HCT116 (cell line): ENCODE data around the gene WDFY2. TPM values are rescaled to one million over a fixed set of nuclear protein-coding genes. Genes with fewer than 3 reads are reported as not detected.

ENCODE experiments used
- ATAC-seq: fragments of 200-7000 bp; cut with Tn5 transposase; 2 replicates; pipeline ENCODE4 v1.9.1; 2020; ENCODE audit warnings: mild to moderate bottlenecking, moderate library complexity
- BruUV-seq: library from RNA; stranded (reverse); fragments of 400-500 nt; replicated peaks from 2 replicates; lab custom pipeline; 2021; lab: Mats Ljungman, UMichigan
- CTCF ChIA-PET: fragments of 300-600 bp; sonication (Branson Sonifier 250); formaldehyde crosslinking; loops from one replicate; lab custom pipeline; 2021; ENCODE audit warnings: antibody characterized with exemption; lab: Charles Lee
- POLR2A ChIA-PET: fragments of 300-600, 350-600 bp; sonication (Branson Sonifier 250); formaldehyde crosslinking; loops from one replicate; lab custom pipeline; 2021; ENCODE audit warnings: antibody characterized with exemption; lab: Charles Lee
- RAD21 ChIA-PET, 2 experiments: fragments of 300-600 bp; sonication (Branson Sonifier 250); formaldehyde crosslinking; loops; one replicate each; lab custom pipeline; 2023; ENCODE audit warnings: low total read pairs in 2 of 2; ENCODE audit not compliant: uncharacterized antibody in 2 of 2, unreplicated experiment in 2 of 2, low non-redundant PET in 1 of 2; lab: Charles Lee
- DNase-seq: peaks from one replicate; pipeline ENCODE4 v3.0.0-alpha.2; 2010; ENCODE audit warnings: low read depth, low spot score
- H2AFZ ChIP-seq: fragments of 200-600 bp; shearing (Covaris generic), sonication (generic); 2 replicates; pipeline ENCODE4 v1.6.1; 2017; ENCODE audit warnings: low read depth, mixed run types, mixed read lengths, antibody characterized with exemption, low read length; ENCODE audit not compliant: poor library complexity, severe bottlenecking
- H3K27ac ChIP-seq: 2 replicates; pipeline ENCODE4 v1.5.1; 2012; ENCODE audit warnings: low read depth, low read length
- H3K27me3 ChIP-seq: fragments of 200-600 bp; sonication (generic); 2 replicates; pipeline ENCODE4 v1.6.1; 2016; ENCODE audit warnings: mixed run types, low read length, mixed read lengths; ENCODE audit not compliant: insufficient read depth
- H3K36me3 ChIP-seq, 2 experiments: fragments of 200-500 bp in 1 of 2; fragments of 200-600 bp in 1 of 2; sonication (Bioruptor generic) in 1 of 2; sonication (generic) in 1 of 2; 2 replicates each; pipeline versions ENCODE4 v1.5.1 to v1.6.1; 2014 to 2016; ENCODE audit warnings: low read length in 2 of 2, inconsistent platforms in 1 of 2, mixed read lengths in 1 of 2, mixed run types in 1 of 2; ENCODE audit not compliant: insufficient read depth in 2 of 2, control insufficient read depth in 1 of 2
- H3K4me1 ChIP-seq, 2 experiments: fragments of 200-600 bp in 1 of 2; sonication (generic) in 1 of 2; 2 replicates each; pipeline versions ENCODE4 v1.5.1 to v1.6.1; 2012 to 2017; ENCODE audit warnings: low read length in 2 of 2, inconsistent platforms in 1 of 2, mild to moderate bottlenecking in 1 of 2, mixed read lengths in 1 of 2, mixed run types in 1 of 2, moderate library complexity in 1 of 2; ENCODE audit not compliant: insufficient read depth in 2 of 2, control insufficient read depth in 1 of 2
- H3K4me2 ChIP-seq: fragments of 200-600 bp; sonication (generic); 2 replicates; pipeline ENCODE4 v1.6.1; 2017; ENCODE audit warnings: mixed run types, low read length, mixed read lengths
- H3K4me3 ChIP-seq, 2 experiments: fragments of 200-600 bp in 1 of 2; sonication (generic) in 1 of 2; replicated peaks in 1 of 2; 2 replicates each; pipeline ENCODE4 v1.5.1; 2011 to 2016; ENCODE audit warnings: low read length in 2 of 2, control low read depth in 1 of 2, low read depth in 1 of 2, mild to moderate bottlenecking in 1 of 2, mixed read lengths in 1 of 2, mixed run types in 1 of 2
- H3K79me2 ChIP-seq: fragments of 200-600 bp; sonication (generic); 2 replicates; pipeline ENCODE4 v1.6.1; 2017; ENCODE audit warnings: mild to moderate bottlenecking, mixed run types, low read length, moderate library complexity, mixed read lengths; ENCODE audit not compliant: insufficient read depth
- H3K9ac ChIP-seq: fragments of 200-600 bp; sonication (generic); 2 replicates; pipeline ENCODE4 v1.6.1; 2016; ENCODE audit warnings: low read length, mixed read lengths
- H3K9me2 ChIP-seq: fragments of 200-600 bp; sonication (generic), shearing (Covaris generic); 2 replicates; pipeline ENCODE4 v1.6.1; 2017; ENCODE audit warnings: mixed run types, mild to moderate bottlenecking, moderate library complexity; ENCODE audit not compliant: insufficient read depth
- H3K9me3 ChIP-seq, 2 experiments: fragments of 200-500 bp in 1 of 2; fragments of 200-600 bp in 1 of 2; sonication (Bioruptor generic) in 1 of 2; sonication (generic) in 1 of 2; 2 replicates each; pipeline ENCODE4 v1.6.1; 2014 to 2017; ENCODE audit warnings: low read length in 2 of 2, mixed read lengths in 2 of 2, inconsistent platforms in 1 of 2, low read depth in 1 of 2, mild to moderate bottlenecking in 1 of 2, mixed run types in 1 of 2, moderate library complexity in 1 of 2; ENCODE audit not compliant: control insufficient read depth in 1 of 2, insufficient read depth in 1 of 2
- H4K20me1 ChIP-seq: fragments of 200-600 bp; sonication (generic), shearing (Covaris generic); 2 replicates; pipeline ENCODE4 v1.6.1; 2017; ENCODE audit warnings: mixed run types, mild to moderate bottlenecking, moderate library complexity; ENCODE audit not compliant: insufficient read depth
- ATF3 ChIP-seq: IDR thresholded peaks from 2 replicates; pipeline ENCODE4 v1.6.1; 2012
- CBX3 ChIP-seq: IDR thresholded peaks from 2 replicates; pipeline ENCODE4 v1.6.1; 2012; ENCODE audit warnings: low read depth
- CEBPB ChIP-seq: IDR thresholded peaks from 2 replicates; pipeline ENCODE4 v1.6.1; 2012; ENCODE audit warnings: low read depth
- CTCF ChIP-seq, 3 experiments: fragments of 200-600 bp in 1 of 3; sonication (generic) in 1 of 3; IDR thresholded peaks in 2 of 3; conservative IDR thresholded peaks in 1 of 3; 2 replicates each; pipeline ENCODE4 v1.5.1; 2012 to 2017; ENCODE audit warnings: low read depth in 2 of 3, low read length in 2 of 3, antibody characterized with exemption in 1 of 3, borderline replicate concordance in 1 of 3, control low read depth in 1 of 3, mild to moderate bottlenecking in 1 of 3, mixed read lengths in 1 of 3, mixed run types in 1 of 3, moderate library complexity in 1 of 3; ENCODE audit not compliant: insufficient read depth in 1 of 3
- EGR1 ChIP-seq: IDR thresholded peaks from 2 replicates; pipeline ENCODE4 v1.6.1; 2012; ENCODE audit warnings: low read depth
- ELF1 ChIP-seq: IDR thresholded peaks from 2 replicates; pipeline ENCODE4 v1.6.1; 2012; ENCODE audit warnings: low read depth, borderline replicate concordance
- EZH2phosphoT487 ChIP-seq: fragments of 200-600 bp; IDR thresholded peaks from 2 replicates; pipeline ENCODE4 v1.6.1; 2018; ENCODE audit warnings: antibody characterized with exemption, borderline replicate concordance
- FOSL1 ChIP-seq: IDR thresholded peaks from 2 replicates; pipeline ENCODE4 v1.6.1; 2012; ENCODE audit warnings: low read depth
- JUND ChIP-seq: IDR thresholded peaks from 2 replicates; pipeline ENCODE4 v1.6.1; 2012
- MAX ChIP-seq: IDR thresholded peaks from 2 replicates; pipeline ENCODE4 v1.6.1; 2012
- POLR2A ChIP-seq: IDR thresholded peaks from 2 replicates; pipeline ENCODE4 v1.7.0; 2011; ENCODE audit warnings: borderline replicate concordance; ENCODE audit not compliant: insufficient read depth, insufficient read length; ENCODE audit errors: extremely low read depth
- RAD21 ChIP-seq: IDR thresholded peaks from 2 replicates; pipeline ENCODE4 v1.6.1; 2012; ENCODE audit warnings: low read depth, mild to moderate bottlenecking
- REST ChIP-seq: IDR thresholded peaks from 2 replicates; pipeline ENCODE4 v1.6.1; 2012; ENCODE audit warnings: low read depth
- SIN3A ChIP-seq: IDR thresholded peaks from 2 replicates; pipeline ENCODE4 v1.6.1; 2012; ENCODE audit warnings: low read depth
- SP1 ChIP-seq: IDR thresholded peaks from 2 replicates; pipeline ENCODE4 v1.6.1; 2012; ENCODE audit warnings: low read depth
- SRF ChIP-seq: IDR thresholded peaks from 2 replicates; pipeline ENCODE4 v1.6.1; 2012; ENCODE audit warnings: low read depth
- TCF7L2 ChIP-seq: IDR thresholded peaks from 2 replicates; pipeline ENCODE4 v1.7.0; 2011; ENCODE audit warnings: borderline replicate concordance, inconsistent platforms; ENCODE audit not compliant: insufficient read depth, insufficient read length; ENCODE audit errors: extremely low read depth
- ZBTB33 ChIP-seq: IDR thresholded peaks from 2 replicates; pipeline ENCODE4 v1.6.1; 2011; ENCODE audit warnings: mild to moderate bottlenecking, low read length, moderate library complexity; ENCODE audit not compliant: insufficient replicate concordance; ENCODE audit errors: extremely low read depth
- ZNF274 ChIP-seq: fragments of 200-500 bp; sonication (Bioruptor generic); IDR thresholded peaks from 2 replicates; pipeline ENCODE4 v1.6.1; 2014; ENCODE audit warnings: mild to moderate bottlenecking, low read depth, low read length, inconsistent platforms
- intact Hi-C: fragments of 100-400 bp; cut with micrococcal nuclease; formaldehyde crosslinking; loops from 2 replicates; pipeline ENCODE4 v1.10.0; 2022
- total RNA-seq: library from RNA; stranded (reverse); gene quantifications from one replicate; pipeline ENCODE4 v1.2.1, GENCODE V29; 2021; ENCODE audit not compliant: unreplicated experiment

Gene WDFY2
- total RNA-seq, 1 experiment from 2014 or later = 6.1 TPM

- no peaks in the 10 kb centered on the region for H3K4me1 ChIP-seq
- ATAC-seq (no peak), DNase-seq (no peak)
- H3K9ac ChIP-seq = no peak overlapping the region
- H3K27me3 ChIP-seq = no peaks in the 10 kb centered on the region
- H3K36me3 ChIP-seq = no peaks in the 10 kb centered on the region
- H4K20me1 ChIP-seq = no peaks in the 10 kb centered on the region
- intact Hi-C loops = no loop called here
- no peak overlapping the region for H3K27ac ChIP-seq
- RAD21 ChIA-PET = interaction anchor here in 1 of 2 experiments (0.7 kb wide), 1 partner anchor 164 kb away, joined by 3 read pairs; no protein-coding TSS in a partner anchor
- CTCF ChIA-PET = no interaction called here
- H3K9me3 ChIP-seq = no peaks in the 10 kb centered on the region
- no peaks in the 10 kb centered on the region for H3K9me2 ChIP-seq
- POLR2A ChIA-PET = no interaction called here
- BruUV-seq = no TSS peak
- no peak overlapping the region for H3K4me3 ChIP-seq
- no peak overlapping the region for H3K4me2 ChIP-seq
- TF ChIP-seq TCF7L2 = no peak
- TF ChIP-seq EZH2phosphoT487 = no peak
- no peak for TF ChIP-seq ZNF274
- no peak for TF ChIP-seq SRF
- TF ChIP-seq SP1 = no peak
- TF ChIP-seq FOSL1 = no peak
- no peak for TF ChIP-seq REST
- TF ChIP-seq ZBTB33 = no peak
- no peak for TF ChIP-seq ELF1
- TF ChIP-seq SIN3A = no peak
- no peak for TF ChIP-seq JUND
- no peak for TF ChIP-seq EGR1
- no peak for TF ChIP-seq RAD21
- no peak for TF ChIP-seq CBX3
- no peak for TF ChIP-seq MAX
- no peak for TF ChIP-seq POLR2A
- no peak for TF ChIP-seq CTCF (IDR thresholded peaks at IDR 0.05 in 2 of 3, conservative IDR thresholded peaks at IDR 0.05 in 1 of 3; ENCODE audit: borderline replicate concordance in 1 of 3, insufficient read depth in 1 of 3, low read depth in 2 of 3, low read length in 2 of 3)
- TF ChIP-seq CEBPB = no peak
- TF ChIP-seq ATF3 = no peak
- no peak overlapping the region for H2AFZ ChIP-seq
- H3K79me2 ChIP-seq = no peaks in the 10 kb centered on the region
Measured at GRCh38 chr13:51737609-51738008, 153.3 kb downstream of the WDFY2 start.
